Activated T-helper 2 cell treated with anti-CD3 and anti-CD28 coated beads, Interferon-gamma antibody, Interleukin-2, Interleukin-4, amounts not matched to agents 10 μg/mL and 5 μg/mL and 100 μg/mL, durations not matched to agents 14 hours and 24 hours and 36 hours (primary cell): ENCODE measurements around the gene C19orf12. TPM values are rescaled to one million over a fixed set of nuclear protein-coding genes. Genes with fewer than 3 reads are reported as not detected.

Source experiments
- DNase-seq: peaks from one replicate; pipeline ENCODE4 v3.0.0; 2021; ENCODE audit warnings: low spot score
- H3K27ac Mint-ChIP-seq: one replicate; pipeline ENCODE4 v1.8.0; 2021; ENCODE audit warnings: mixed read lengths
- H3K27me3 Mint-ChIP-seq: one replicate; pipeline ENCODE4 v1.8.0; 2021; ENCODE audit warnings: low read depth, mixed read lengths
- H3K36me3 Mint-ChIP-seq: one replicate; pipeline ENCODE4 v1.8.0; 2021; ENCODE audit warnings: low read depth, mixed read lengths
- H3K4me1 Mint-ChIP-seq: one replicate; pipeline ENCODE4 v1.8.0; 2021; ENCODE audit warnings: low read depth, mixed read lengths
- H3K4me3 Mint-ChIP-seq: one replicate; pipeline ENCODE4 v1.8.0; 2021; ENCODE audit warnings: low read depth, mild to moderate bottlenecking, moderate library complexity, mixed read lengths
- H3K9me3 Mint-ChIP-seq: one replicate; pipeline ENCODE4 v1.8.0; 2021; ENCODE audit warnings: mixed read lengths
- intact Hi-C: fragments of 100-400 bp; cut with micrococcal nuclease; formaldehyde crosslinking; loops from one replicate; pipeline ENCODE4 v1.15.1; 2023
- total RNA-seq: library from RNA; stranded (reverse); gene quantifications from 2 replicates; pipeline ENCODE4 v1.2.3, GENCODE V29; 2022

The C19orf12 gene
- total RNA-seq = 41.9 and 42.2 TPM in 2 replicates

GRCh38 chr19:29714953-29715700 is at the start of gene C19orf12:
Gene C19orf12, minus strand, starts transcription at chr19:29715261. Its CDS starts 6,848 bp downstream, at chr19:29708413.
- no peaks in the 10 kb centered on the region for H3K9me3 Mint-ChIP-seq
- intact Hi-C loops = loop anchor here (1.0 to 5.0 kb wide), 2 partner anchors 10 to 227 kb away; partner anchors contain the start of gene URI1
- no peaks in the 10 kb centered on the region for H3K27me3 Mint-ChIP-seq
- peak; percentile 71 for DNase-seq
- H3K36me3 Mint-ChIP-seq = peaks cover 36% of the 10 kb centered on the region
- H3K27ac Mint-ChIP-seq = peak within 1 kb of the TSS; percentile 94
- H3K4me3 Mint-ChIP-seq = peak within 1 kb of the TSS; percentile 94
- H3K4me1 Mint-ChIP-seq = peaks cover 45% of the 10 kb centered on the region

GRCh38 chr19:29764361-29764760 is 49.3 kb upstream of the C19orf12 start:
- H3K4me3 Mint-ChIP-seq = no peak overlapping the region
- peaks cover 5% of the 10 kb centered on the region for H3K27me3 Mint-ChIP-seq
- no peak overlapping the region for H3K27ac Mint-ChIP-seq
- H3K9me3 Mint-ChIP-seq = no peaks in the 10 kb centered on the region
- H3K36me3 Mint-ChIP-seq = no peaks in the 10 kb centered on the region
- DNase-seq = no peak
- H3K4me1 Mint-ChIP-seq = no peaks in the 10 kb centered on the region
- intact Hi-C loops = no loop called here

GRCh38 chr19:29763196-29763595 is 48.1 kb upstream of the C19orf12 start:
- no peak overlapping the region for H3K4me3 Mint-ChIP-seq
- no peaks in the 10 kb centered on the region for H3K36me3 Mint-ChIP-seq
- H3K27me3 Mint-ChIP-seq = peaks cover 5% of the 10 kb centered on the region
- no peak overlapping the region for H3K27ac Mint-ChIP-seq
- intact Hi-C loops = no loop called here
- no peak for DNase-seq
- H3K4me1 Mint-ChIP-seq = no peaks in the 10 kb centered on the region
- no peaks in the 10 kb centered on the region for H3K9me3 Mint-ChIP-seq

GRCh38 chr19:29761575-29762232 is 46.6 kb upstream of the C19orf12 start:
- Mint-ChIP-seq H3K4me3 (no peak overlapping the region), H3K27me3 (peaks cover 5% of the 10 kb centered on the region), H3K9me3 (no peaks in the 10 kb centered on the region), H3K27ac (no peak overlapping the region), H3K4me1 (no peaks in the 10 kb centered on the region), H3K36me3 (no peaks in the 10 kb centered on the region)
- no peak for DNase-seq
- intact Hi-C loops = no loop called here

GRCh38 chr19:29760752-29761502 is 45.9 kb upstream of the C19orf12 start:
- peaks cover 5% of the 10 kb centered on the region for H3K27me3 Mint-ChIP-seq
- intact Hi-C loops = loop anchor here (1.0 kb wide), 1 partner anchor 112 kb away; no protein-coding TSS in a partner anchor
- no peaks in the 10 kb centered on the region for H3K36me3 Mint-ChIP-seq
- no peak overlapping the region for H3K27ac Mint-ChIP-seq
- no peak for DNase-seq
- peak overlapping the region; percentile 35 for H3K4me3 Mint-ChIP-seq
- H3K9me3 Mint-ChIP-seq = no peaks in the 10 kb centered on the region
- no peaks in the 10 kb centered on the region for H3K4me1 Mint-ChIP-seq

- no peak overlapping the region for H3K27ac Mint-ChIP-seq
- H3K27me3 Mint-ChIP-seq = peaks cover 5% of the 10 kb centered on the region
- no peaks in the 10 kb centered on the region for H3K36me3 Mint-ChIP-seq
- no peaks in the 10 kb centered on the region for H3K9me3 Mint-ChIP-seq
- intact Hi-C loops = no loop called here
- no peak overlapping the region for H3K4me3 Mint-ChIP-seq
- no peak for DNase-seq
- H3K4me1 Mint-ChIP-seq = no peaks in the 10 kb centered on the region
Observed at GRCh38 chr19:29759359-29759758, 44.3 kb upstream of the C19orf12 start.

GRCh38 chr19:29758863-29759262 is 43.8 kb upstream of the C19orf12 start:
- H3K27ac Mint-ChIP-seq = no peak overlapping the region
- no peak for DNase-seq
- H3K9me3 Mint-ChIP-seq = no peaks in the 10 kb centered on the region
- no peak overlapping the region for H3K4me3 Mint-ChIP-seq
- intact Hi-C loops = no loop called here
- H3K4me1 Mint-ChIP-seq = no peaks in the 10 kb centered on the region
- H3K36me3 Mint-ChIP-seq = no peaks in the 10 kb centered on the region
- peaks cover 5% of the 10 kb centered on the region for H3K27me3 Mint-ChIP-seq

GRCh38 chr19:29757551-29757950 is 42.5 kb upstream of the C19orf12 start:
- DNase-seq = no peak
- intact Hi-C loops = no loop called here
- H3K9me3 Mint-ChIP-seq = no peaks in the 10 kb centered on the region
- no peaks in the 10 kb centered on the region for H3K36me3 Mint-ChIP-seq
- H3K4me1 Mint-ChIP-seq = no peaks in the 10 kb centered on the region
- no peak overlapping the region for H3K4me3 Mint-ChIP-seq
- peaks cover 5% of the 10 kb centered on the region for H3K27me3 Mint-ChIP-seq
- no peak overlapping the region for H3K27ac Mint-ChIP-seq

GRCh38 chr19:29753934-29754305 is 38.9 kb upstream of the C19orf12 start:
- Mint-ChIP-seq H3K36me3 (no peaks in the 10 kb centered on the region), H3K4me3 (no peak overlapping the region), H3K27me3 (peaks cover 2% of the 10 kb centered on the region), H3K4me1 (no peaks in the 10 kb centered on the region), H3K9me3 (no peaks in the 10 kb centered on the region), H3K27ac (no peak overlapping the region)
- DNase-seq = no peak
- intact Hi-C loops = no loop called here

- H3K27me3 Mint-ChIP-seq = peaks cover 2% of the 10 kb centered on the region
- H3K36me3 Mint-ChIP-seq = no peaks in the 10 kb centered on the region
- H3K4me3 Mint-ChIP-seq = no peak overlapping the region
Observed at GRCh38 chr19:29753190-29753933, 38.3 kb upstream of the C19orf12 start.

GRCh38 chr19:29752450-29753025 is 37.5 kb upstream of the C19orf12 start:
- Mint-ChIP-seq H3K36me3 (no peaks in the 10 kb centered on the region), H3K27me3 (peaks cover 4% of the 10 kb centered on the region), H3K27ac (no peak overlapping the region), H3K4me1 (no peaks in the 10 kb centered on the region), H3K4me3 (no peak overlapping the region), H3K9me3 (no peaks in the 10 kb centered on the region)
- no peak for DNase-seq
- intact Hi-C loops = no loop called here

More at GRCh38 chr19:29753190-29753933, 38.3 kb upstream of the C19orf12 start:
- intact Hi-C loops = no loop called here
- Mint-ChIP-seq H3K9me3 (no peaks in the 10 kb centered on the region), H3K27ac (no peak overlapping the region), H3K4me1 (no peaks in the 10 kb centered on the region)
- DNase-seq = no peak

GRCh38 chr19:29751932-29752331 is 36.9 kb upstream of the C19orf12 start:
- Mint-ChIP-seq H3K27me3 (peaks cover 4% of the 10 kb centered on the region), H3K4me3 (no peak overlapping the region), H3K27ac (no peak overlapping the region), H3K36me3 (no peaks in the 10 kb centered on the region), H3K4me1 (no peaks in the 10 kb centered on the region), H3K9me3 (no peaks in the 10 kb centered on the region)
- DNase-seq = no peak
- intact Hi-C loops = no loop called here
